ENCODE measurements around the gene ERMARD.

DNA sequence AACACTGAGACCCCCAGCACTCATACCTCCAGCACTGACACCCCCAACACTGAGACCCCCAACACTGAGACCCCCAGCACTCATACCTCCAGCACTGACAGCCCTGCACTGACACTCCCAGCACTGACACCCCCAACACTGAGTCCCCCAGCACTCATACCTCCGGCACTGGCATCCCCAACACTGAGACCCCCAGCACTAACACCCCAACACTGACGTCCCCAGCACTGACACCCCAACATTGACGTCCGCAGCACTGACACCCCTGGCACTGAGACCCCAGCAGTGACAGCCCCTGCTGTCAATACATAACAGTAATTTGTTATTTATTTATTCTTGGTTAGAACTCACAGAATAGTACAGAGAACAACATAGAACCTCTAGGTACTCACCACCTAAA is 58.0 kb downstream of the ERMARD start:
- TF ChIP-seq, protein P1, sequence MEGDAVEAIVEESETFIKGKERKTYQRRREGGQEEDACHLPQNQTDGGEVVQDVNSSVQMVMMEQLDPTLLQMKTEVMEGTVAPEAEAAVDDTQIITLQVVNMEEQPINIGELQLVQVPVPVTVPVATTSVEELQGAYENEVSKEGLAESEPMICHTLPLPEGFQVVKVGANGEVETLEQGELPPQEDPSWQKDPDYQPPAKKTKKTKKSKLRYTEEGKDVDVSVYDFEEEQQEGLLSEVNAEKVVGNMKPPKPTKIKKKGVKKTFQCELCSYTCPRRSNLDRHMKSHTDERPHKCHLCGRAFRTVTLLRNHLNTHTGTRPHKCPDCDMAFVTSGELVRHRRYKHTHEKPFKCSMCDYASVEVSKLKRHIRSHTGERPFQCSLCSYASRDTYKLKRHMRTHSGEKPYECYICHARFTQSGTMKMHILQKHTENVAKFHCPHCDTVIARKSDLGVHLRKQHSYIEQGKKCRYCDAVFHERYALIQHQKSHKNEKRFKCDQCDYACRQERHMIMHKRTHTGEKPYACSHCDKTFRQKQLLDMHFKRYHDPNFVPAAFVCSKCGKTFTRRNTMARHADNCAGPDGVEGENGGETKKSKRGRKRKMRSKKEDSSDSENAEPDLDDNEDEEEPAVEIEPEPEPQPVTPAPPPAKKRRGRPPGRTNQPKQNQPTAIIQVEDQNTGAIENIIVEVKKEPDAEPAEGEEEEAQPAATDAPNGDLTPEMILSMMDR (IDR thresholded peaks at IDR 0.05), result no peak
- TF ChIP-seq POLR2A (IDR thresholded peaks at IDR 0.05), result no peak
